Right cardiac atrium (tissue), 5 donors: Measurements from ENCODE around the gene PRELID1. TPM values are rescaled to one million over a fixed set of nuclear protein-coding genes. Genes with fewer than 3 reads are reported as not detected.

ENCODE experiments used
- ATAC-seq, 2 donors: fragments of 200-7000 bp; cut with Tn5 transposase; one replicate each; pipeline versions ENCODE4 v1.8.0 to v1.9.1; 2020; ENCODE audit warnings: moderate library complexity in 2 of 2, mild to moderate bottlenecking in 1 of 2
- DNase-seq, 3 donors: peaks; one replicate each; pipeline ENCODE4 v3.0.0-alpha.2; 2020
- H3K27ac ChIP-seq: one replicate; pipeline ENCODE4 v1.5.1; 2013; ENCODE audit warnings: mild to moderate bottlenecking, low read length, control low read depth, moderate library complexity
- H3K27me3 ChIP-seq: one replicate; pipeline ENCODE4 v1.6.1; 2013; ENCODE audit not compliant: control insufficient read depth, insufficient read depth
- H3K4me1 ChIP-seq: one replicate; pipeline ENCODE4 v1.6.1; 2013; ENCODE audit warnings: low read length; ENCODE audit not compliant: control insufficient read depth, insufficient read depth
- H3K4me3 ChIP-seq: one replicate; pipeline ENCODE4 v1.5.1; 2013; ENCODE audit warnings: low read length, control low read depth
- H3K9me3 ChIP-seq: one replicate; pipeline ENCODE4 v1.6.1; 2013; ENCODE audit warnings: low read length; ENCODE audit not compliant: control insufficient read depth
- WGBS: extraction: QIAGEN DNeasy Blood & Tissue Kit; methylation state at CpG from one replicate; pipeline ENCODE4 v1.1.7; 2013; 5-methylcytosine and 5-hydroxymethylcytosine counted together
- intact Hi-C, 4 donors: fragments of 100-400 bp; cut with DNase I; formaldehyde crosslinking; loops; one replicate each; pipeline versions ENCODE4 v1.11.0 to v1.14.0; 2022 to 2023
- polyA plus RNA-seq: library from polyadenylated mRNA; stranded (reverse); fragments of 200-250 nt; gene quantifications from one replicate; pipeline ENCODE4 v1.2.3, GENCODE V29; 2013
- total RNA-seq, 4 donors: library from RNA; stranded (reverse); fragmentation: NEBNext Ultra II Directional; extraction: Animal tissue kit (Norgen Biotek cat#: 25700); gene quantifications; one replicate each; pipeline ENCODE4 v1.2.1, GENCODE V29; 2021
- donor health status: healthy with polysubstance abuse.
- donor health status: DM: no; HTN: yes; CAD: no.
- donor health status: DM: no; HTN: no; CAD: no.
- donor health status: DM: no; HTN: yes; CAD: no; lungs with severe emphysema.
- donor health status: DM: yes; HTN: yes; CAD: no.

PRELID1 gene
- total and polyA plus RNA-seq, 5 donors = 40.4 to 55.7 (median 44.1) TPM

- WGBS = 80% methylated on average over 18 of the region's 18 CpGs
- no peak overlapping the region for H3K27ac ChIP-seq
- ATAC-seq (no peak), DNase-seq (peak in 1 of 3 donors; percentile 49)
- H3K27me3 ChIP-seq = no peaks in the 10 kb centered on the region
- H3K4me3 ChIP-seq = no peak overlapping the region
- intact Hi-C loops = loop anchor here in 1 of 4 donors (10.0 kb wide), 1 partner anchor 190 kb away; the partner anchor contains the start of gene DOK3
- no peaks in the 10 kb centered on the region for H3K9me3 ChIP-seq
- peaks cover 3% of the 10 kb centered on the region for H3K4me1 ChIP-seq
These were observed 11.1 kb downstream of the PRELID1 start for GRCh38 chr5:177314376-177315342.

GRCh38 chr5:177315411-177315810 is 11.8 kb downstream of the PRELID1 start:
- intact Hi-C loops = loop anchor here in 1 of 4 donors (10.0 kb wide), 1 partner anchor 189 kb away; the partner anchor contains the start of gene DOK3
- Histone ChIP-seq H3K9me3 (no peaks in the 10 kb centered on the region), H3K27ac (no peak overlapping the region), H3K4me1 (peaks cover 3% of the 10 kb centered on the region), H3K27me3 (no peaks in the 10 kb centered on the region), H3K4me3 (no peak overlapping the region)
- WGBS = 90% methylated on average over 7 of the region's 7 CpGs
- no peak for ATAC-seq
- peak in 1 of 3 donors; percentile 46 for DNase-seq

GRCh38 chr5:177316005-177316404 is 12.4 kb downstream of the PRELID1 start:
- Histone ChIP-seq H3K27me3 (no peaks in the 10 kb centered on the region), H3K27ac (no peak overlapping the region), H3K4me3 (no peak overlapping the region), H3K9me3 (no peaks in the 10 kb centered on the region), H3K4me1 (peaks cover 3% of the 10 kb centered on the region)
- DNase-seq (no peak), ATAC-seq (no peak)
- intact Hi-C loops = loop anchor here in 1 of 4 donors (10.0 kb wide), 1 partner anchor 189 kb away; the partner anchor contains the start of gene DOK3
- WGBS = 90% methylated on average over 3 of the region's 3 CpGs

- Histone ChIP-seq H3K4me1 (no peaks in the 10 kb centered on the region), H3K27ac (no peak overlapping the region), H3K4me3 (no peak overlapping the region), H3K27me3 (no peaks in the 10 kb centered on the region), H3K9me3 (no peaks in the 10 kb centered on the region)
- ATAC-seq (peak; percentile 36 to 40), DNase-seq (peak; percentile 70 to 88 (median 81))
- WGBS = 33% methylated on average over 7 of the region's 7 CpGs
- intact Hi-C loops = loop anchor here in 1 of 4 donors (10.0 kb wide), 1 partner anchor 187 kb away; the partner anchor contains the start of gene DOK3
These were observed 14.4 kb downstream of the PRELID1 start for GRCh38 chr5:177317959-177318377.

- no peak for ATAC-seq
- H3K4me3 ChIP-seq = no peak overlapping the region
- H3K27me3 ChIP-seq = no peaks in the 10 kb centered on the region
- intact Hi-C loops = loop anchor here in 1 of 4 donors (10.0 kb wide), 1 partner anchor 185 kb away; the partner anchor contains the start of gene DOK3
- no peak overlapping the region for H3K27ac ChIP-seq
- peak in 1 of 3 donors; percentile 38 for DNase-seq
- WGBS = 96% methylated on average over 14 of the region's 14 CpGs
- H3K4me1 ChIP-seq = no peaks in the 10 kb centered on the region
- no peaks in the 10 kb centered on the region for H3K9me3 ChIP-seq
These were observed 16.5 kb downstream of the PRELID1 start for GRCh38 chr5:177319913-177320588.

GRCh38 chr5:177320879-177321278 is 17.3 kb downstream of the PRELID1 start:
- intact Hi-C loops = no loop called here
- peak; percentile 18 to 34 for ATAC-seq

GRCh38 chr5:177325868-177326381 is 22.3 kb downstream of the PRELID1 start:
- H3K4me3 ChIP-seq = no peak overlapping the region
- peak in 1 of 3 donors; percentile 9 for DNase-seq
- no peak overlapping the region for H3K27ac ChIP-seq
- H3K9me3 ChIP-seq = no peaks in the 10 kb centered on the region
- WGBS = 74% methylated on average over 1 of the region's 1 CpG
- ATAC-seq = no peak
- no peaks in the 10 kb centered on the region for H3K4me1 ChIP-seq
- intact Hi-C loops = no loop called here
- no peaks in the 10 kb centered on the region for H3K27me3 ChIP-seq

More at GRCh38 chr5:177320879-177321278, 17.3 kb downstream of the PRELID1 start:
- WGBS = 80% methylated on average over 7 of the region's 7 CpGs
- Histone ChIP-seq H3K9me3 (no peaks in the 10 kb centered on the region), H3K27ac (no peak overlapping the region), H3K27me3 (no peaks in the 10 kb centered on the region), H3K4me1 (no peaks in the 10 kb centered on the region), H3K4me3 (no peak overlapping the region)
- DNase-seq = peak in 2 of 3 donors; percentile 45 to 60

GRCh38 chr5:177327539-177328522 is 24.2 kb downstream of the PRELID1 start:
- Histone ChIP-seq H3K27me3 (no peaks in the 10 kb centered on the region), H3K27ac (peak overlapping the region; percentile 39), H3K9me3 (no peaks in the 10 kb centered on the region), H3K4me3 (no peak overlapping the region), H3K4me1 (no peaks in the 10 kb centered on the region)
- 66% methylated on average over 28 of the region's 28 CpGs for WGBS
- DNase-seq = peak; percentile 72 to 84 (median 81)
- intact Hi-C loops = no loop called here
- ATAC-seq = peak; percentile 90 to 95

- Histone ChIP-seq H3K4me1 (no peaks in the 10 kb centered on the region), H3K27ac (no peak overlapping the region), H3K9me3 (no peaks in the 10 kb centered on the region), H3K27me3 (no peaks in the 10 kb centered on the region), H3K4me3 (no peak overlapping the region)
- WGBS = 91% methylated on average over 19 of the region's 19 CpGs
- DNase-seq (peak in 1 of 3 donors; percentile 23), ATAC-seq (no peak)
- intact Hi-C loops = no loop called here
These were observed 25.1 kb downstream of the PRELID1 start for GRCh38 chr5:177328545-177329231.
